ENCODE measurements around the gene CTIF.

Gene CTIF

GRCh38 chr18:48842259-48843061 is 303.6 kb downstream of the CTIF start:
- peak; percentile 78 for DNase-seq

- no peak for DNase-seq
Measured at GRCh38 chr18:48843162-48843561, 304.3 kb downstream of the CTIF start.

- no peak for DNase-seq
Measured at GRCh38 chr18:48843596-48843995, 304.8 kb downstream of the CTIF start.

- DNase-seq, result no peak
Measured at GRCh38 chr18:48844271-48844670, 305.4 kb downstream of the CTIF start.

- DNase-seq, result no peak
Measured at GRCh38 chr18:48845174-48845573, 306.3 kb downstream of the CTIF start.

- DNase-seq, result no peak
Measured at GRCh38 chr18:48846423-48846932, 307.6 kb downstream of the CTIF start.

- DNase-seq, result no peak
Measured at GRCh38 chr18:48847807-48848486, 309.1 kb downstream of the CTIF start.

GRCh38 chr18:48848641-48849143 is 309.9 kb downstream of the CTIF start:
- DNase-seq, result no peak

- DNase-seq, result no peak
Measured at GRCh38 chr18:48850822-48851598, 312.2 kb downstream of the CTIF start.

- DNase-seq, result no peak
Measured at GRCh38 chr18:48851599-48851960, 312.7 kb downstream of the CTIF start.

- DNase-seq, result no peak
Measured at GRCh38 chr18:48852292-48852691, 313.5 kb downstream of the CTIF start.

GRCh38 chr18:48852794-48853193 is 314.0 kb downstream of the CTIF start:
- no peak for DNase-seq

GRCh38 chr18:48853588-48853987 is 314.8 kb downstream of the CTIF start:
- no peak for DNase-seq

- DNase-seq, result no peak
Measured at GRCh38 chr18:48854780-48855179, 315.9 kb downstream of the CTIF start.

- no peak for DNase-seq
Measured at GRCh38 chr18:48855422-48856377, 316.9 kb downstream of the CTIF start.

- no peak for DNase-seq
Measured at GRCh38 chr18:48857023-48857694, 318.3 kb downstream of the CTIF start.

- DNase-seq, result no peak
Measured at GRCh38 chr18:48858676-48859075, 319.8 kb downstream of the CTIF start.

GRCh38 chr18:48859311-48860268 is 320.8 kb downstream of the CTIF start:
- DNase-seq, result no peak

- DNase-seq, result no peak
Measured at GRCh38 chr18:48860269-48861180, 321.7 kb downstream of the CTIF start.
